SK-N-MC (cell line): Measurements from ENCODE around the gene TACC2.

Experiments used
- DNase-seq: peaks from one replicate; pipeline ENCODE4 v3.0.0-alpha.2; 2011; ENCODE audit warnings: low read depth, low spot score
- H3K27ac ChIP-seq: fragments of 200-600 bp; sonication (generic); 2 replicates; pipeline ENCODE4 v1.5.1; 2016; ENCODE audit warnings: mixed run types
- H3K36me3 ChIP-seq: fragments of 200-600 bp; sonication (generic); 2 replicates; pipeline ENCODE4 v1.6.1; 2017; ENCODE audit warnings: antibody characterized with exemption, low read length, mixed read lengths; ENCODE audit not compliant: insufficient read depth
- H3K4me3 ChIP-seq: fragments of 200-600 bp; sonication (generic); 2 replicates; pipeline ENCODE4 v1.5.1; 2016
- H3K9ac ChIP-seq: fragments of 200-600 bp; sonication (generic); 2 replicates; pipeline ENCODE4 v1.8.0; 2017; ENCODE audit warnings: mixed run types, mixed read lengths; ENCODE audit not compliant: insufficient read length
- H3K9me3 ChIP-seq: fragments of 200-600 bp; sonication (generic); 2 replicates; pipeline ENCODE4 v1.6.1; 2017; ENCODE audit warnings: low read depth, mild to moderate bottlenecking, antibody characterized with exemption, low read length, moderate library complexity, mixed read lengths
- EZH2 ChIP-seq: fragments of 200-600 bp; sonication (generic); IDR thresholded peaks from one replicate; pipeline ENCODE4 v1.6.1; 2017; ENCODE audit warnings: antibody characterized with exemption
- FOXP2 ChIP-seq: optimal IDR thresholded peaks from 2 replicates; pipeline ENCODE3; 2011; ENCODE audit warnings: mild to moderate bottlenecking, moderate library complexity; ENCODE audit not compliant: insufficient read depth; ENCODE audit errors: extremely low read length, control extremely low read depth
- POLR2AphosphoS5 ChIP-seq: IDR thresholded peaks from 2 replicates; pipeline ENCODE4 v1.6.1; 2012; ENCODE audit warnings: mild to moderate bottlenecking, low read depth, low read length, borderline replicate concordance

The TACC2 gene

DNA sequence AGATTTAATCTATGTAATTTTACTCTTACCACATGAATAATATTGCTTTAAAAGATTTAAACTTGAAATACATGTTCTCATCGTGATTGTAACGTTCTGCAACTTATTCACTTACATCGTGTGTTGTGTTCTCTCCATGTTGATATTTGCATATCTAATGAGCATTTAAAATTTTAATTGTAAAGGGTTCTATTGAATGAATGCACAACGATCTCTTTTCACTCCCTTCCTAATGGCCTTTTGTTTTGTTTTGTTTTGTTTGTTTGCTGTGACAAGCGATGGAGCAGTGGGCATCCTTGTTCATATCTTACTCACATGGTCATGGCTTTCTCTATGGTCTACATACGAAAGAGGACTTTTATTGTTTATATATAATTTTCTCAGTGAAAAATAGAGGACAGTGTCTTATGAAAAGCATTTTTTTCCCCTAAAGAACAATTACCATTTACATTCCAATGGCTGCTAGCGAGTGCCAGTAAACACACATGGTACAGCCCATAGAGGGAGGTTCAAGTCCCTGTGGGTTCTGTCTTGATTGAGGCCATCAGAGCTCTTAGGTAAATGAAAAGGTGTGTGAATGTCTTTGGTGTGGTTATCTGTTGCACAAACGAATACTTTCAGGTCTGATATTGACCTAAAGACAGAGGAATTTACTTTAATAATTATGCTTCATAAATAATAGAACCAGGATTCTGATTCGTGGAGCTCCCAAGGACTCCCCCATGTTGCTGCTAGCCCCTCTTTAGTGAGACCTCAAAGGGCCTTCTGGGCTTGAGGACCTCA, 314.5 kb downstream of the TACC2 start:
- TF ChIP-seq POLR2AphosphoS5 (no peak), FOXP2 (no peak), EZH2 (no peak)
- no peak for DNase-seq
- H3K9me3 ChIP-seq = no peaks in the 10 kb centered on the region
- H3K4me3 ChIP-seq = no peak overlapping the region
- no peak overlapping the region for H3K27ac ChIP-seq
- no peak overlapping the region for H3K9ac ChIP-seq
- no peaks in the 10 kb centered on the region for H3K36me3 ChIP-seq
